Activated CD8-positive, alpha-beta memory T cell treated with anti-CD3 and anti-CD28 coated beads, Interleukin-2, amount 50 U/mL, for 1 hour (primary cell): ENCODE results near the gene TCEA2.
"Not testable (repeated sequence)": the region's sequence is repeated elsewhere in the genome, so short reads cannot be mapped to it uniquely, and the experiment has no call there.

Experiments
- DNase-seq: peaks from one replicate; pipeline ENCODE4 v3.0.0-alpha.2; 2020; ENCODE audit errors: extremely low read depth

Gene TCEA2

DNA sequence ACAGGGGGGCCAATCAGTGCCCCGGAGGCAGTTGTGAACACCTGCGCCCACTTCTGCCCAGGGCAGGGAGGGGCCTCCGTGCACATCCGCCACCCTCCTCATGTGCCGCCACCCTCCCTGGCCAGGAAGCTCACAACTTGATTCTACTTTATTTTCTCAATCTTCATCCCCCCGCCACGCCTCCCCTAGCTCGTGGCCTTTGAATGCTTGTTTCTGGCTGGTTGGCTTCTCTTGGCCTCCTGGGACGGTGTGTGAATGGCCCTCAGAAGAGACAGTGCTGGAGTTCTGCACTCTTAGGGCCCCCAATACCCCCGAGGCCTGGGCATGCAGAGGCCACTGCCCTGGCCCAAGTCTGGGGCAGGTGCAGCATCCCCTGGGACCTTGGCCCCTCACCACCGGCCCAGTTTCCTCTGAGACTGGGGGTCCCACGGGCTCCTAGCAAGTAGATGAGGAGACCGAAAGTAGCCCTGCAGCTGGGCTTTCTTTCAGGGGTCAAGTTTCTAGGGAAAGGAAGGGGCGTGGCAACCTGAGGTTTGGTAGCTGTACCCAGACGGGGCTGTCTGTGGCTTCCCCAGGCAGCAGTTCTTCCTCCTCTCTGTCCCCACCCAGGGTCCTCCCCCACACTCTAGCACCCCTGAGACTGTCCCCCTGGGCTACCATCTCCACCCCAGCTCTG is 15.0 kb downstream of the TCEA2 start:
- no peak for DNase-seq

DNA sequence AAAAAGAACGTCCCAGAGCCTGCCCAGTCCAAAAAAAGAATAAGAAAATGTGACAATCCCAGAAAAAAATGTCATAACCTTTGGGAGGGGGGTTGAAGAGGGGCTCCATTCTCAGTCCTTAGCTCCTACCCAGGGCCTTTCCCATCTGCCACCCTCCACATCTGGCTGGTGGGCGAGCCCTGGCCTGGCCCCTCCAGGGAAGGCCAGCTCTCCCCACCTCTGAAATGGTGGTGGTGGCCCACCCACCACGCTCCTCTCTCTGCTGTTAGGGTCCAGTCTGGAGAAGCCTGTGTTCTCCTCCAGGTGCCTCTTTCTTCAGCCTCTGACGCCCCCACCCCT is 15.9 kb downstream of the TCEA2 start:
- DNase-seq: no peak

DNA sequence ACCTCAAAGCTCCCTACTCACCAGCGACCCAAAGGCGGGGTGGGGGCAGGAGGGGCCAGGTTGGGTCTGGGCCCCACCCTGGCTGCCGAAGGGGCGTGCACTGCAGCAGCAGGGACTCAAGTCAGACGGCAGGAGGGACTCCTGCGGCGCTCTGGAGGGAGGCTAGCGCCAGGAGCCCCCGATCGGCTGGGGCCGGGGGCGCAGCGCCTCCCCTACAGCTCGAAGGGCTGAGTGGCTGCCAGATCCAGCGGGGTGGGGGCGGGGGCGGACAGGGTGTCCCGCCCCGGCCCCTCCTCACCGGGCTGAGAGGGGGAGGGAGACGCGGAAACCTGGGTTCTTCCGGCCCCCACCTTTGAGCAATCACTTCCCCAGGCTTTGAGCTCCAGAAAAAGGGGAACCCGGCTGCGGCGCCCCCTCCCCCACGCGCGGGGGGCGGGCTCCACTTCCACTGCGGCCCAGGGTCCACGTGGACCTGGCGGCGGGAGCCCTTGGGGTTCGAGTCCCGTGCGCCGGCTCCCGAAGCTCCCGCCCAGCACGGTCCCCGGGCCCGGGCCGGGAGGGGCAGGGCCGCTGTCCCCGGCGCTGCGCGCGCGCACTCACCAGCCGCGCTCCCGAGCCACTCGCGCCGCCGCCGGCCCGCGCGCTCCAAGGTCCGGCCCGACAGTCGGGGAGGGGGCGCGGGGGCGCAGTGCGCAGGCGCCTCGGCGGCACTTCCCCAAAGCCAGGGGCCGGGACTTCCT is 16.4 kb downstream of the TCEA2 start, which contains the start of gene RGS19:
RGS19 (minus strand) TSS at position 246 of the 740 bp plus-strand sequence. CDS start 2,632 bp downstream, outside the sequence.
- DNase-seq: no peak

DNA sequence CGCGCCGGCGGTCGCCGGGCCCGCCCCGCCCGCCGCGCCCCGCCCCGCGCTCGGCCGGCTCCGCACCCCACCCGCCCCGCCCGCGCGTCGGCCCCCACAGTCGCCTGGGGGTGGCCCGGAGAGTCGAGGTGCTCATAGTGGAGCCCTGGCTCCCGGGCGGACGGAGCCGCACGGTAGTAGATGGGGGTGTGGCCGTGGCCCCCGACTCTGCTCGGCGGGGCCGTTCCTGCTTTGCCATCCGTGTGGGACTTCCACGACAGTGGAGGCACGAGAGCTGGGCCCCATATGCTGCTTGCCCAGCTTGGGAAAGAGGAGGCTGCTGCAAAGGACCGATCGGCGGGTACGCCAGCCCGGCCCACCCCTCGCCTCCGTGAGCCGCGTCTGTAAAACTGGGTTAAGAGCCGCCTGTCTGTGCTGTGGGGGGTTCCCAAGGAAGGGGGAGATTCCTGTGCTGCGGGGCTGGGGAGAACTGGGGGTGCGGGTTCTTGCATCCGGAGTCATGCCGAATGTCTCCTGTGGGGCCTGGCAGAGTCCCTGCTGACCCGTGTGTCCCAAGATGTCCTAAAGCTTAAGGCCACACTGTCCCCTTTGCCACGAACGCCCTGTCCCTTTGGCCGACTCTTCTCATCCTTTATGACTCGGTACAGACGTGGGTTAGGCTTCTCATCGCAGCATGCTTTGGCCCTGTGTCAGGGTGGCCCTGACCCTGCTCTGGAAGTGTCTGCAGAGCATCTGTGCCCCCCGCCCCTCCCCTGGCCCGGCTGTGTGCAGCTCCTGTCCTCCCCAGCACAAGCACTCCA is 17.2 kb downstream of the TCEA2 start, which contains the start of gene OPRL1:
OPRL1 (plus strand) TSS at position 70 of the 800 bp plus-strand sequence. CDS start 12,639 bp downstream, outside the sequence.
- DNase-seq: no peak

DNA sequence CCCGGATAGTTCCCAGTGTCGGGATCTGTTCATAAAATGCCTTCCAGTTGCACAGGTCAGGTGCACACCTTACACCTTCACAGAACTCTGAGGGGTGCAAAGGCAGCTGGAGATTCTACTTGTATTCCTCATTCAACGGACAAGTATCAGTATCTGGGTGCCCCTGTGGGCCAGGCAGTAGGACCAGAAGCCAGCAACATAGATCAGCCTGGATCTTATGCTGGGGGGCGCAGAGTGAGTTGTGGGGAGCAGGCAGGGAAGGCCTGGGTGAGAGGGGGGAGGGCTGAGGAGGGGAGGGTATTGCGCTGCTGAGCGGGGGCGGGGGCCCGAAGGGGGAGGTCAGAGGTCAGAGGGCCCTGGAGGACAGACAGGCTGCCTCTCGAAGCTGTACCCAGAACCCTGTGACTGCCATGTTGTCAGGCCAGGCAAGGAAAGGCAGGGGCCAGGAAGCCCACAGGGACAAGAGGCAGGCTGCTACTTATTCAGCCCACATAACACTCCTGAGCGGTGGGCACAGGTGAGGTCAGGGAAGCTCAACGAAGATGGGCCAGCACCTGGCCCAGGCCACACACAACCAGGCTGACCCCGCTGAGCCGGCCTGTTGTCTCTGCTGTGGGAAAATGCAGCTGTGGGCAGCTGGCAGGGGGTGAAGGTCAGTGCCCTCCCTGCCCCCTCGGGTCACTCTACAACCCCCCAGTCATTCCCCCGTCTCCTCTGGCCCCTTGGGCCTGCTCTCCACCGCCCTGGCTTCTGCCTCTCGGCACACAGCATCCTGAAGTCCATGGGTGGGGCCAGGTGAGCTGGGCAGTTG is 18.0 kb downstream of the TCEA2 start:
- no peak for DNase-seq

DNA sequence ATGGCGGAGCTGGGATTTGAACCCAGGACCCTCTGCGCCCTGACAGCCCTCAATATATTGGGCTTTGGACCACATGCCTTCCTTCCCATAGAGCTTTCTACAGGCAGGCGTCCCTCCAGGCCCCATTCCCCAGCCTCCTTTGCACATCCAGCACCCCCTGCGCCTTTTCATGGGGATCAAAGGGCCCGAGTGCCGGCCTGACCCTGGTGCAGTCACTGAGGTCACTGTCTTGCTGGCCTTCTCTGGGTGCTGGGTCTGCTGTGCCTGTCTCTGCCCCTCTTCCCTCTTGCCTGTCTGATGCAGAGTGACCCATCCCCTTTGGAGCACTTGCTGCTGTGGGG is 18.6 kb downstream of the TCEA2 start:
- no peak for DNase-seq

DNA sequence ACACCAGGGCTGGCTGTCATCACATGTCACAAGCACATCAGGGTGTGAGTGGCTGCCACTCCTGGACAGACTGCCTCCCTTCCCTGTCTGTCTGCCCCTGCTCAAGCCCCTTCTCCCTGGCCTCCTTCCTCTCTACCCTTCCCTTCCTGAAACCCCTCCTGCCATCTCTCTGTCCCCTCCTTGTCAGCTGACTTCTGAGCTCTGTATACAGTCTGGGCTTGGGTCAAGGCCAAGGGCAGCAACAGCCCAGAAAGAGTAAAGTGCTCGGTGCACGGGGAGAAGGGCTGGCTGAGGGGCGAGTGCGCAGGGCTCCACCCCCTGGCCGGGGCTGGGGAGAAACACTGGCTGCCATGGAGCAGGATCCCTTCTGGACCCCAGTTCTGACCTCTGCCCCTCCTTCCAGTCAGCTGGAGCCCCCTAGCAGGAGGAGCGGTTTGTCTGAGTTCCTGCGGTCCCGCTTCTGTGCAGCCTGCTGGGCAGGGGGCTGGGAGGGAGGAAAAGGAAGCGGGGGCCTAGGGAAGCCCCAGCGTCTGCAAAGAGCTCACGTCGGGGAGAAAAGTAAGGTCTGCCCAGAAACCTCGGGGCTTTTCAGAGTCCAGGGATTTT is 19.2 kb downstream of the TCEA2 start:
- DNase-seq: no peak

DNA sequence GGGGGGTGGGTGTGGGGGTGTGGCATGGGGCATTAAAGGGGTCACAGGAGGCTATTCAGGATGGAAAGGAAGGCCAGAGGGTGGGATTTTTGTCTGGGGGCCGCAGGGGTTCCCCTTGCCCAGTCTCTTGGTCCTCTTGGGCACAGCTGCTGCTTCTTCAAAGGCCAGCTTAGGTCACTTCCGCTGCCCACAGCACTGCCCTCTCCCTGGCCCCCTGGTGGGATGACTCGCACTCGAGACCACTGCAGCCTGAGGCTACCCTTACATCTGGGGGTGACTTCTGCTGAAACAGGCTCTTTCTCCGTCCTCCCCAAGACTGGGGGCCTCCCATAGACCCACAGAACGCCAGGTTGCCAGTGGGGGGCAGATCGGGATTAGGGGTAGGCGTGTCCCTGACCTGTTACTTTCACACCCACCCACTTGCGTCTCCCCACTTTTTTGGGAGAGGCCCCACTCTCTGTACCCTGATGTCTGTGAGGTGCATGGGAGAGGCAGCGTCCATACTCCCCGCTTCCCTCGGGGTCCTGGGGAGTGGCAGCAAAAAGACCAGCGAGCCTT is 19.9 kb downstream of the TCEA2 start:
- no peak for DNase-seq

DNA sequence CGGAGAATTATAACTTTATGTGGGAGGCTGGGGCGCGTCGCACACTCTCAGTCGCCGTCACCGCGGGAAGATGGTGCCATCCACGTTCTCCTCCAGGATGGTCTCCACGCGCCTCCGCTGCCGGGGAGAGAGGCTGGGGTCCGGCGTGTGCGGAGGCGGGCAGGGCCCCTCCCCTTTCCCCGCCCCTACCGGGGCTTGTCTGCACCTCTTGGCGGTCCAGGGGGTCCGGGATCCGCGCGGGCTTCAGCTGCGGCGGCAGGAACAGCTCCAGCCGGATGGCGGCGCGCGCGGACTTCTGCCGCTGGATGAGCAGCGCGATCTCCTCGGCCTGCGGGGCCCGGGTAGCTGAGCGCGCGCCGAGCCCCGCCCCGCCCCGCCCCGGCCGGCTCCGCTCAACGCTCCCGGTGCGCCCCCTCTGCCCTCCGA is 20.4 kb downstream of the TCEA2 start:
- no peak for DNase-seq

DNA sequence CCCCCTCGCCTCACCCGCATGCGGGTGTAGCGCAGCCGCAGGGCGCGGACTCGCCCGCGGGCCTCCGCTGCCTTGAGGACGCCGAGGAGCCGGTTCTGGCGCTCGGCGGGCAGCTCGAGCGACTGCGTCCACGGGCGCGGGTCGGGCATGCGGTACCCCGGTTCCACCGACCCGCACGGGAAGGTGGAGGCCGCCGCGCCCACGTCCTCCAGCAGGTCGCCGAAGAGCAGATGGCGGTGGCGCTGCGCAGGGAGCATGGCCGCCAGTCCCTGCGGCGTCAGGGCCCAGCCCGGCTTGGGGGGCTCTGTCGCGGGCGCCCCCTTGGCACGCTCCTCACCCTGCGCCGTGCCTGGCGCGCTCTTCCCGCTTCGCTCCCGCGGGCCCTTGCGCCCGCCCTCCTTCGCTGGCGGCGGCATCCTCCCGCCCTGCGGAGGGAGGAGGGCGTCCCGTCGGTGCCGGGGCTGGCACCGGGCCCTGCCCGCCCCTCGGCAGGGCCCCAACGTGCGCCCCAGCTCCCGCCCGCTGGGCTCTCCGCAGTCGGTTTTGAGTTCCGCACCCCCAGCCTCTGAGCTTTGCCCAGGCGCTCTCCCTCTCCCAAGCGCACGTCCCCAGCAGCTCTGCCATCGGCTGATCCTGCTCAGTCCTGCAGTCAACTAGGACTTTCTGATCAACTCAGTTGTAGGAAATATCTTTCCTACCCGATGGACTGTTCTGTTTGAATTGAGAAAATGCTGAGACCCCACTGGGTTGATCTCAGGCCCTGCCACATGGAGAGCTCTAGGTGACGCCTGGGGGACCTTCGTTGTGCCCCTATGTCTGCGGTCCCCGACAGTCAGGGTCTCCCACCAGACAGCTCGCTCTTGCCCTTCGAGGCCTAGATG is 21.0 kb downstream of the TCEA2 start, which contains the start of gene LKAAEAR1:
LKAAEAR1 (minus strand) TSS at position 595 of the 881 bp plus-strand sequence; CDS start at position 416, 179 bp downstream.
- no peak for DNase-seq

DNA sequence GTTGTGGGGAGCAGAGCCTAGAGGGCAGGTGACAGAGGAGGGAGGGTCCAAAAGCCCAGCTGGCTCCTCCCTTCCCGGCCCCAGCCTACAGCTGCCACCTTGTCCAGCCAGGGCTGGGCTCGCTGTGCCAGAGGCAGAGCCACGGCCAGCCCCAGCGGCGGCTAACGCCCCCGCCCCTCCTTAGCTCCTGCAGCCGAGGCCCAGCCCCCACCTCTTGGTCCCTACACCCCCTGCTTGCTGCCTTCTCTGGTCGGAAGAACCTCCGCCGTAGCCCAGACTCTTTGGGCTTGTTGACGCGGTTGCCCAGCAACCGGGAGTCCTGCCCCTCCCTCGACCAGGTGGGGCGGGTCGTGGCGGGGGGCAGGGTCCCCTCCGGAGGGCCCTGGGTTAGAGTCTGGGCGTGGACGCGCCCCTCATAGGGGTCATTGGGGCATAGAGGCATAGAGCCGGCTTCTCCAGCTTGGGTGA is 21.7 kb downstream of the TCEA2 start:
- no peak for DNase-seq

DNA sequence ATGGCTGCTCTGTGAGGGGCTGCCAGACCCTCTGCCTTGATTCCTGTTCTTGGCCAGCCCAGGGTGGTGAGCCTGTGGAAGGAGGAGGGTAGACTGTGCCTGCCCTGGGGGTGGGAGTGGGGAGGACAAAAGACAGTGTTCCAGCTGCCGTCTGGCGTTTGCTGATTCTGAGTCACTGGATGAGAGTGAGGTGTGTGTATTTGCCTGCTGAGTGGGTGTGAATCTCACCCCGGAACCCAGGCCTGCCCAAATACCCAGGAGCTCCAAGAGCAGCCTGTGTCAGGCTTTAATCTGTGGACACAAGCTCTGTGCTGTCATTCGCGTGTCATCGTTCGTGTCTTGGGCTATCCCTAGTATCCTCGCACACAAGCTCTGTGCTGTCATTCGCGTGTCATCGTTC is 23.8 kb downstream of the TCEA2 start:
- no peak for DNase-seq

DNA sequence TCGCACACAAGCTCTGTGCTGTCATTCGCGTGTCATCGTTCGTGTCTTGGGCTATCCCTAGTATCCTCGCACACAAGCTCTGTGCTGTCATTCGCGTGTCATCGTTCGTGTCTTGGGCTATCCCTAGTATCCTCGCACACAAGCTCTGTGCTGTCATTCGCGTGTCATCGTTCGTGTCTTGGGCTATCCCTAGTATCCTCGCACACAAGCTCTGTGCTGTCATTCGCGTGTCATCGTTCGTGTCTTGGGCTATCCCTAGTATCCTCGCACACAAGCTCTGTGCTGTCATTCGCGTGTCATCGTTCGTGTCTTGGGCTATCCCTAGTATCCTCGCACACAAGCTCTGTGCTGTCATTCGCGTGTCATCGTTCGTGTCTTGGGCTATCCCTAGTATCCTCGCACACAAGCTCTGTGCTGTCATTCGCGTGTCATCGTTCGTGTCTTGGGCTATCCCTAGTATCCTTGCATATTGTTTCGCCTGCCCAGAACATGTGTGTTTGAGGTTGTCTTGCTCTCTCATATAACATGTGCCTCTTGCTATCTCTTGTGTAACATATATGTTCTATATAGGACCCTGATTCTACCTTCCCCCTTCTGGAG is 24.3 kb downstream of the TCEA2 start:
- DNase-seq: not testable (repeated sequence)

DNA sequence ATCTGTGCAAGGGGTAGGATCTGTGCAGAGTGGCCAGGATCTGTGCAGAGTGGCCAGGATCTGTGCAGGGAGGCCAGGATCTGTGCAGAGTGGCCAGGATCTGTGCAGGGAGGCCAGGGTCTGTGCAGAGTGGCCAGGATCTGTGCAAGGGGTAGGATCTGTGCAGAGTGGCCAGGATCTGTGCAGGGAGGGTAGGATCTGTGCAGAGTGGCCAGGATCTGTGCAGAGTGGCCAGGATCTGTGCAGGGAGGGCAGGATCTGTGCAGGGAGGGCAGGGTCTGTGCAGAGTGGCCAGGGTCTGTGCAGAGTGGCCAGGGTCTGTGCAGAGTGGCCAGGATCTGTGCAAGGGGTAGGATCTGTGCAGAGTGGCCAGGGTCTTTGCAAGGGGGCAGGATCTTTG is 25.6 kb downstream of the TCEA2 start:
- DNase-seq: not testable (repeated sequence)

DNA sequence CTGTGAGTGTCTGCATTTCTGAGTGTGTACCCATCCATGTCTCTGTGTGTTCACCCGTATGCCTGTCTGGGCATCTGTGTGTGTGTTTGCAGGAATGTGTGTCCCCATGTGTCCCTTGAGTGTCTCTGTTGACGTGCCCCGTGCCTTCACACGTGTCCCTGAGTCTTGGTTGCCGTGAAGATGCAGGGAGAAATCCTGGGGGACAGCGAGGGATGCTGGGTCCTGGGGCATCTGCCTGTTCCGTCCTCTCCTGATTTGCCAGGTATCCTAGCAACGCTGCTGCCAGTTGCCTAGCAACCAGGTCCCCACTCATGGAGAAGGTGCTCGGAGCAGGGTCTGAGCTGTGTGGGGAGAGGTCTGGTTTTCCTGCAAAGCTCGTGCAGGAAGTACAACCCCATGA is 27.2 kb downstream of the TCEA2 start:
- no peak for DNase-seq

DNA sequence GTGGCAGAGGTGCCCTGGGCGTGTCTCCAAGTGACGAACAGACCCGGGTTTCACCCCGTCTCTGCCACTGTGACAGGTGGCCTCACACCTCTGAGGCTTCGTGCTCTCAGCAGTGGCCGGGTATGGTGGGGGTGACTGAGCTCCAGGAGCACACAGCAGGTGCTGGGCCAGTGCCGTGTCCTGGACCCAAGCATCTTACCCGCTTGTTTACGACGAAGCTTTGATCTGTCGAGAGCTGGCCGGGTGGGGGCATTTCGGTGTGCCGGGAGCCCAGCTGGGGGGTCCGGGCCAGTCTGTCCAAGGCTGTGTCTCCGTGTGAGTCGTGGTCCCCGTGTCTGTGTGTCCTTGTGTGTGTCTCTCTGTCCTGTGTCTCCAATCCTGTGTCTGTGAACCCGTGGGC is 28.3 kb downstream of the TCEA2 start:
- no peak for DNase-seq

DNA sequence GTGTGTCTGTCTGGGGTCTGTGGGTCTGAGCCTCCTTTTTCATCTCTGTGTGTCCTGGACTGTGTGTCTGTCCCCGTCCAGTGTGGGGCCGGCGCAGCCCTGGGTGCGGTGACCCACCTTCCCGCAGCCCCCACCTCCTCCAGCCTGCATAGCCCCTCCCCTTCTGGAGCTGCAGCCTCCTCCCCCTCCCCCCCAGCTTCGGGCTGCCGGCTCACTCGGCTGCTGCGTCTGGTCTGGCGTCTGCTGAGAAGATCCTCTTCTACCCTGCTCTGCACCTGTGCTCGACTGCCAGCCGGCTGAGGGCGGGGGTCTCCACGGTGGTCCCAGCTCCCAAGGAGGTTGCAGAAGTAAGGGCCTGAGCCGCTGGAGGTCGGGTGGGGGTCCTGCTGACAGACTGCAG is 28.8 kb downstream of the TCEA2 start:
- no peak for DNase-seq

DNA sequence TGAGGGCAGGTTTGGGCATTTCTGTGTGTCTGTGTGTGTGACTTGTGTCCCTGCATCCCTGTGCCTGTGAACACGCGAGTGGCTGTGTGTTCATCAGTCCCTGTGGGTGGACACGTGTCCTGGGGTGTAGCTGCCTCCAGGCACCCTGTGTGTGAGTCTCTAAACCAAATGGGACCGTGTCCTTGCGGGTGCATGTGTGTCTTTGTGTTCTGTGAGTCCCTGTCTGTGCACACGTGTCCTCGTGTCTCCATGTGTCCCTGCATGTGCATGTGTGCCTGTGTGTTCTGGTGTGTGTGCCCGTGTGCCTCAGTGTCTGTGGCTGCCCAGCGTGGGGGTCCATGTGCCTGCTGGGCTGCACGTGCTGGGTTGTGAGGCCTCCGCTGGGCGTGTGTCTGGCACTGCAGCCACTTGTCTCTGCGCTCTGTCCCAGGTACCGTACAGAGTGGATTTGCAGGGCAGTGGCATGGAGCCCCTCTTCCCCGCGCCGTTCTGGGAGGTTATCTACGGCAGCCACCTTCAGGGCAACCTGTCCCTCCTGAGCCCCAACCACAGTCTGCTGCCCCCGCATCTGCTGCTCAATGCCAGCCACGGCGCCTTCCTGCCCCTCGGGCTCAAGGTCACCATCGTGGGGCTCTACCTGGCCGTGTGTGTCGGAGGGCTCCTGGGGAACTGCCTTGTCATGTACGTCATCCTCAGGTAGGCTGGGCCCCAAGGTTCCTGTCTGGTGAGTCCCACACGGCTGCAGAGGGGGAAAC is 29.4 kb downstream of the TCEA2 start:
- DNase-seq: no peak
